Lung microvascular endothelial cell (primary cell): Measurements from ENCODE around the gene SMARCD1. TPM values are rescaled to one million over a fixed set of nuclear protein-coding genes. Genes with fewer than 3 reads are reported as not detected.
"Not testable (repeated sequence)": the region's sequence is repeated elsewhere in the genome, so short reads cannot be mapped to it uniquely, and the experiment has no call there.

ENCODE experiments used
- DNase-seq, 2 donors: peaks; one replicate each; pipeline versions ENCODE4 v3.0.0 to v3.0.0-alpha.2; 2010; ENCODE audit warnings: low read depth in 2 of 2
- total RNA-seq: library from RNA; depleted of rRNA; stranded (reverse); fragments of >200 nt; gene quantifications from 2 replicates; pipeline ENCODE4 v1.2.1, GENCODE V29; 2014

SMARCD1 gene
- total RNA-seq, 1 donor from 2014 or later: 41.9 TPM

DNA sequence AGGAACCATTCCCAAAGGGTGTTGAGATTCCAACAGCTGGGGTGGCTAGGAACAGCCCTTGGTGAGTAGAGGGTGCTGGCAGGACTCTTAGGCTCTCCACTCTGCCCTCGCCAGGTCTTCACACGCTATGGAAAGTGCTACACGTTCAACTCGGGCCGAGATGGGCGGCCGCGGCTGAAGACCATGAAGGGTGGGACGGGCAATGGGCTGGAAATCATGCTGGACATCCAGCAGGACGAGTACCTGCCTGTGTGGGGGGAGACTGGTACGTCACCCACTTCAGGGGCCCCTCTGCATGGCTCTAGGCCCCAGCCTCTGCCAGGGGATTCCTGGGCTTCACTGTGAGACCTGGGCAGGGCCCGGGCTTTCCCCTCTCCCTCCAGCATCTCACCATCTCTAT lies 8.0 kb upstream of the SMARCD1 start:
- no peak for DNase-seq

DNA sequence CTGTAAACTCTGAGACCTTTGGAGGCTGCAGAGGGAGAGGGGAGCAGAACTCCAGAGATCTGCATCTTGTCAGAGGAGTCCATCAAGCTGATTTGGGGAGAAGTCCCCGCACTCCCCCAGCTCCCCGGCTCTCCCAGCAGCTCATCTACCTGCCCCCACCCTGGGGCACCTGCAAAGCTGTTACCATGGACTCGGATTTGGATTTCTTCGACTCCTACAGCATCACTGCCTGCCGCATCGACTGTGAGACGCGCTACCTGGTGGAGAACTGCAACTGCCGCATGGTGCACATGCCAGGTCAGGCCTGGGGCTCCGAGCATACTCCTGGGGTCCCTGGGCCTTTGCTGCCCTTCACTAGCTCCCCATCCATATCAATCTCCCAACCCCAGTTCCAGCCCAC lies 6.9 kb upstream of the SMARCD1 start:
- DNase-seq: no peak

DNA sequence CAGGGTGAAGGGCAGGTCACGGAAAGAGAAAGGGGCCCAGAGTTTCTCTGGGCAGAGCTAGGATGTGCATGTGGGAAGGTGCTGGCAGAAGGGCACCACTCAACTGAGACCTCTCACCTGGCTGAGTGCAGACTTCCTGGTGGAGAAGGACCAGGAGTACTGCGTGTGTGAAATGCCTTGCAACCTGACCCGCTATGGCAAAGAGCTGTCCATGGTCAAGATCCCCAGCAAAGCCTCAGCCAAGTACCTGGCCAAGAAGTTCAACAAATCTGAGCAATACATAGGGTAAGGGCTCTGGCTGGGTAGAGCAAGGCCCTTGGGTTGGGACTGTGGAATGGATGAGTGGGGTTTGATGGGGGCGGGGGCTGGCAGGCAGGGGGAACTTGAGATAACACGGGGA lies 5.4 kb upstream of the SMARCD1 start:
- DNase-seq: peak in 1 of 2 donors; percentile 27

GRCh38 chr12:50081096-50081808 lies 3.9 kb upstream of the SMARCD1 start:
- DNase-seq: no peak

DNA sequence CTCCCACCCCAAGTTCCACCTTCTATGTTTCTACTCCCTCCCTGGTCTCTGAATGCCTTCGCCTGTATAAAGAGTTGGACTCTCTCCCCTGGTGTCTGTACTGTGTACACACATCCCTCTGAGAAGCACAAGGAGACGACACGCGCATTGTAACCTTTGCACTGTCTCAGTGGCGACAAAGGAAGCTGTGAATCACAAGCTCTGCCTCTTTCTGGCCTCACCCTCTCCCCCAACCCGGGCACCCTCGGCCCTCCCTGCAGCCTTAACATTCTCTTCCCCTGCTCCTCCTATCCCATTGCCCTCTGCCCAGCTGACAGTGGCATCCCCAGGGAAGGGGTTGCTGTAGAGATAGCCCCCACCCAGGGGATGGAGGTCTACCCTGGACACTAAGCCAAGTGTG lies 2.5 kb upstream of the SMARCD1 start:
- no peak for DNase-seq

- DNase-seq: no peak
Observed at GRCh38 chr12:50083301-50083700, 1.8 kb upstream of the SMARCD1 start.

DNA sequence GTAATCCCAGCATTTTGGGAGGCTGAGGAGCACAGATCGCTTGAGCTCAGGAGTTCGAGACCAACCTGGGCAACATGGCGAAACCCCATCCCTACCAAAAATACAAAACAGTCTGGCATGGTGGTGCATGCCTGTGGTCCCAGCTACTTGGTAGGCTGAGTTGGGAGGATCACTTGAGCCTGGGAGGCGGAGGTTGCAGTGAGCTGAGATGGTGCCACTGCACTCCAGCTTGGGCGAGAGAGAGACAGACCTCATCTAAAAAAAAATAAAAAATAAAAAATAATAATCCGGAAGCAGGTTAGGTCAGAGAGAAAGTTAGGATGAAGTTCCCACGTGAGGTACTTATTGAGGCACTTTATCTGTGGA lies 750 bp upstream of the SMARCD1 start:
- DNase-seq: not testable (repeated sequence)

- no peak for DNase-seq
Observed at GRCh38 chr12:50085615-50086072, 502 bp downstream of the SMARCD1 start.

GRCh38 chr12:50086148-50086547 lies 1.0 kb downstream of the SMARCD1 start:
- DNase-seq: no peak

GRCh38 chr12:50087151-50087550 lies 2.0 kb downstream of the SMARCD1 start:
- DNase-seq: no peak

DNA sequence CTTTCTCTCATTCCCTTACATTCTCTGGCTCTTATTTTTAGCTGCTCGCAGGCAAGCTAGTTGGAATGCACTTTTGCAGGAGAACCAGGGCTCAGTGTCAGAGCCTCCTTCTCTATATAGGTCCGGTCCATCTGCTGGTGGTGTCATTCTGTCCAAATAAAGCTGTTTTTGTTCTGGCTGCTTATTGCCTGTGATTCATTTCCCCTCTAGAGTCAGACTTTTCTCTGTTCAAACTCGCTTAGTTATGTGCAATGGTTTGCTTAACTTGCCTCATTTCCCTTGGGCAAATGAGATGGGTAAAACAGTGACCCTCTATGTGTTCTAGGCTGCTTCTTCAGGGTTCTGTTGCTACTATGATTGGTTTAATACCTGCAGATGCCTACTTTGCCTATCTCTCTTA lies 2.9 kb downstream of the SMARCD1 start:
- peak; percentile 86 to 92 for DNase-seq

GRCh38 chr12:50088577-50089335 lies 3.6 kb downstream of the SMARCD1 start:
- DNase-seq: peak; percentile 60 to 70

- no peak for DNase-seq
Observed at GRCh38 chr12:50089730-50090129, 4.6 kb downstream of the SMARCD1 start.

DNA sequence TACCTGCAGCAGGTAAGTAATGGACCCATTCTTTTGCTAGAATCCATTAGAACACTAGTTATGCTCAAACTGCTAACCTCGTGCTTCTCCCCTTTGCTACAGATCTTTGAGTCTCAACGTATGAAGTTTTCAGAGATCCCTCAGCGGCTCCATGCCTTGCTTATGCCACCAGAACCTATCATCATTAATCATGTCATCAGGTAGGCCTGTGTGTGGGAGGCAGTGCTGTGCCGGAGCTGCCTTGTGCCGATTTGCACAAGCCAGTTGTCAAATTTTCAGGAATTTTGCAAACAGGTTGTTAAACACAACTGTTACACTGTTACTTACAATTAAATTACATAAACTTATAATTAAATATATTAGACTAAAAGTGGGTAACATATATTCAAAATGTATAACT lies 5.2 kb downstream of the SMARCD1 start:
- DNase-seq: no peak

GRCh38 chr12:50097952-50098351 lies 12.8 kb downstream of the SMARCD1 start:
- DNase-seq: no peak

GRCh38 chr12:50099302-50100008 lies 14.3 kb downstream of the SMARCD1 start:
- peak in 1 of 2 donors; percentile 36 for DNase-seq

DNA sequence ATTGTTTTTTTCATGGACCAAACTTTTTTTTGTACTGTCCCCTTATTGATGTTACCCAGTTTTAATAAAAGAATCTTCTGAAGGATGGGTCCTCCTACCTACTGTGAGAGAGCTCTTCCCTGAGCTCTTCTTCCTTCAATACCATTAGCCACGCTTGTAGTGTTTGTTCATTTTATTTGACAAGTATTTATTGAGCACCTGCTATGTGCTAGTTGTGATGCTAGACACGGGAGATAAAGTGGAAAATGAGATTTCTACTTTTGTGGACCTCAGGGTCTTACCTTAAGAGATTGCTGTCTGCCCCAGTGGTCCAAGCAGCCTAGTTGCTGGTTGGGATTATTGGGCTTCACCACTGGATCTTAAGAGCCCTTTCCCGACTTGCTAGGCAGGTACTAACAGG lies 15.4 kb downstream of the SMARCD1 start:
- no peak for DNase-seq

DNA sequence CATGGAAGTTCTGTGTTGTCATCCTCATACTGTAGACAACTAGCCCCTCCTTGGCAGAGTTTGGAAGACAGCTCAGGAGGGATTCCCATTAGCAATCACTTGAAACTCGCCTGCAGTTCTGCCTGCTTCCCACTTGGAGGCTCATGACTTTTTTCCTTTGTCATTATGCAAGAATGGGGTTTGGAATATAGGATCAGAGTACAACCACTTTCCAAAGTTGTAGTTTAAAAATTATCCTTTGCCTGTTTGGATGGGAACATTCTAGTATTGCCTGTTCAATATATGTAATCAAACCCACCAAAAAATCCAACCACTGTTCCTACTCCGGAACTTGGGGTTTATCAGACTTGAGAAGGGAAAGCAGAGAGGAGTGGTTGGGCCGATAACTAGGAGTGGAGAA lies 16.5 kb downstream of the SMARCD1 start:
- peak; percentile 35 to 46 for DNase-seq

DNA sequence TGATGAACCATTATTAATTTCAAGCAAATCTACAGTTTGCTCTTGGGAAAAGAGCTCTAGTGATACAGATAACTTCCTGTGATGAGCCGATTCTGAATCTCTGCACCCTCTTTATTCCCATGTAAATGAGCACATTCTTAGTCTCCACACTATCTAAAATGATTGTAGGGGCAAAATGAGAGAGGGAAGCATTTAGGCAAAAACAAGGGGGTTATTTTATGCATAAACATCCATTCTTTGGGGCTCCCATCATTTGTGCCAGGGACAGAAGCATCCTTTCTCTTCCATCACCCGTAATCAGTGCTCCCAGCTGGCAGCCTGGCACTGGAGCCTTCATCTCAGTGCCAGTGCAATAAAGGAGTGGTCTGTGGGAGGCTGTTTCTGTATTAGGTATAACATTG lies 17.0 kb downstream of the SMARCD1 start:
- DNase-seq: no peak

GRCh38 chr12:50102646-50103309 lies 17.6 kb downstream of the SMARCD1 start:
- DNase-seq: no peak

GRCh38 chr12:50103351-50103750 lies 18.2 kb downstream of the SMARCD1 start:
- DNase-seq: no peak

GRCh38 chr12:50103767-50104321 lies 18.7 kb downstream of the SMARCD1 start, which contains the start of gene GPD1:
GPD1 (plus strand) TSS chr12:50104008; CDS start chr12:50104051, 43 bp downstream.
- DNase-seq: no peak
